SK-N-SH (cell line): ENCODE data around the gene CD300LF. TPM values are rescaled to one million over a fixed set of nuclear protein-coding genes. Genes with fewer than 3 reads are reported as not detected.

Experiments
- CTCF ChIA-PET: fragments of 300-600, 350-600 bp; formaldehyde crosslinking; extraction: SDS; loops from one replicate; lab custom pipeline; 2021; lab: Yijun Ruan, JAX
- POLR2A ChIA-PET: fragments of 350-600 bp; sonication (Branson Sonifier 250); formaldehyde crosslinking; extraction: SDS; loops from one replicate; lab custom pipeline; 2020; ENCODE audit warnings: antibody characterized with exemption, inconsistent platforms; lab: Yijun Ruan, JAX
- DNase-seq: peaks from one replicate; pipeline ENCODE4 v3.0.0; 2012
- H2AFZ ChIP-seq: fragments of 200-600 bp; sonication (generic); 2 replicates; pipeline ENCODE4 v1.8.1; 2016; ENCODE audit warnings: antibody characterized with exemption, mild to moderate bottlenecking, low read depth
- H3F3A ChIP-seq: fragments of 200-600 bp; sonication (generic); replicated peaks from 2 replicates; pipeline ENCODE3; 2016; ENCODE audit warnings: antibody characterized with exemption, mild to moderate bottlenecking; ENCODE audit not compliant: insufficient read depth
- H3K27ac ChIP-seq, 2 experiments: fragments of 200-500 bp in 1 of 2; fragments of 200-600 bp in 1 of 2; sonication (Bioruptor generic) in 1 of 2; sonication (generic), shearing (Covaris generic) in 1 of 2; 2 replicates each; pipeline versions ENCODE4 v1.5.1 to v1.6.1; 2014 to 2016; ENCODE audit warnings: low read depth in 2 of 2, inconsistent platforms in 1 of 2, low read length in 1 of 2, mild to moderate bottlenecking in 1 of 2, mixed read lengths in 1 of 2
- H3K27me3 ChIP-seq: fragments of 200-600 bp; sonication (generic), shearing (Covaris generic); 2 replicates; pipeline ENCODE4 v1.6.1; 2016; ENCODE audit warnings: mixed run types; ENCODE audit not compliant: insufficient read depth
- H3K36me3 ChIP-seq, 2 experiments: fragments of 200-500 bp in 1 of 2; fragments of 200-600 bp in 1 of 2; sonication (Bioruptor generic) in 1 of 2; sonication (generic) in 1 of 2; replicated peaks in 1 of 2; 2 replicates each; pipeline versions ENCODE3 to v1.5.1; 2014 to 2016; ENCODE audit warnings: low read length in 1 of 2, mild to moderate bottlenecking in 1 of 2; ENCODE audit not compliant: insufficient read depth in 2 of 2, control insufficient read depth in 1 of 2
- H3K4me1 ChIP-seq, 2 experiments: fragments of 200-500 bp in 1 of 2; fragments of 200-600 bp in 1 of 2; sonication (Bioruptor generic) in 1 of 2; sonication (generic), shearing (Covaris generic) in 1 of 2; 2 replicates each; pipeline versions ENCODE4 v1.5.1 to v1.6.1; 2014 to 2016; ENCODE audit warnings: low read depth in 1 of 2, low read length in 1 of 2, mixed run types in 1 of 2; ENCODE audit not compliant: insufficient read depth in 2 of 2, control insufficient read depth in 1 of 2
- H3K4me2 ChIP-seq: fragments of 200-600 bp; sonication (generic), shearing (Covaris generic); 2 replicates; pipeline ENCODE4 v1.6.1; 2017; ENCODE audit warnings: mixed run types
- H3K4me3 ChIP-seq, 2 experiments: fragments of 200-500 bp in 1 of 2; fragments of 200-600 bp in 1 of 2; sonication (Bioruptor generic) in 1 of 2; sonication (generic), shearing (Covaris generic) in 1 of 2; 2 replicates each; pipeline versions ENCODE4 v1.5.1 to v1.8.1; 2014 to 2016; ENCODE audit warnings: low read depth in 2 of 2, inconsistent platforms in 1 of 2, low read length in 1 of 2, mild to moderate bottlenecking in 1 of 2, mixed read lengths in 1 of 2, moderate library complexity in 1 of 2
- H3K79me2 ChIP-seq: fragments of 200-600 bp; sonication (generic); 2 replicates; pipeline ENCODE4 v1.8.1; 2017; ENCODE audit warnings: mild to moderate bottlenecking; ENCODE audit not compliant: insufficient read depth
- H3K9ac ChIP-seq: fragments of 200-600 bp; sonication (generic); 2 replicates; pipeline ENCODE4 v1.6.1; 2017; ENCODE audit warnings: mixed run types
- H3K9me2 ChIP-seq: fragments of 200-600 bp; sonication (generic); 2 replicates; pipeline ENCODE4 v1.6.1; 2017; ENCODE audit warnings: mixed run types
- H3K9me3 ChIP-seq: fragments of 200-600 bp; sonication (generic); 2 replicates; pipeline ENCODE4 v1.6.1; 2017; ENCODE audit warnings: mixed run types, mild to moderate bottlenecking, moderate library complexity
- H4K20me1 ChIP-seq: fragments of 200-600 bp; sonication (generic); 2 replicates; pipeline ENCODE4 v1.6.1; 2017; ENCODE audit warnings: mild to moderate bottlenecking, mixed run types; ENCODE audit not compliant: insufficient read depth
- CHD2 ChIP-seq: fragments of 150-350 bp; IDR thresholded peaks from 2 replicates; pipeline ENCODE4 v1.6.1; 2018; ENCODE audit warnings: low read length; ENCODE audit not compliant: partially characterized antibody
- EP300 ChIP-seq, 2 experiments: IDR thresholded peaks; 2 replicates each; pipeline versions ENCODE4 v1.4.0 to v1.6.1; 2012; ENCODE audit warnings: borderline replicate concordance in 1 of 2, low read depth in 1 of 2, low read length in 1 of 2
- FOXJ3 ChIP-seq: sonication (generic); formaldehyde crosslinking; IDR thresholded peaks from 2 replicates; pipeline ENCODE4 v1.5.1; 2020; ENCODE audit warnings: mild to moderate bottlenecking, missing genetic modification reagents
- FOXM1 ChIP-seq: IDR thresholded peaks from 2 replicates; pipeline ENCODE4 v1.4.0; 2012; ENCODE audit warnings: low read depth, mild to moderate bottlenecking
- GABPA ChIP-seq: IDR thresholded peaks from 2 replicates; pipeline ENCODE4 v1.4.0; 2012; ENCODE audit warnings: low read depth, mild to moderate bottlenecking
- MEF2A ChIP-seq: IDR thresholded peaks from 2 replicates; pipeline ENCODE4 v1.4.0; 2012; ENCODE audit warnings: low read depth, borderline replicate concordance
- NFIC ChIP-seq: IDR thresholded peaks from 2 replicates; pipeline ENCODE4 v1.4.0; 2012; ENCODE audit warnings: borderline replicate concordance
- POLR2AphosphoS5 ChIP-seq: IDR thresholded peaks from 2 replicates; pipeline ENCODE4 v1.6.1; 2012; ENCODE audit warnings: low read depth, low read length
- RAD21 ChIP-seq: IDR thresholded peaks from 2 replicates; pipeline ENCODE4 v1.6.1; 2012; ENCODE audit warnings: mild to moderate bottlenecking, low read length
- RCOR1 ChIP-seq: fragments of 150-350 bp; IDR thresholded peaks from 2 replicates; pipeline ENCODE4 v1.6.1; 2017; ENCODE audit warnings: antibody characterized with exemption, low read length
- RXRA ChIP-seq: IDR thresholded peaks from 2 replicates; pipeline ENCODE4 v1.4.0; 2012; ENCODE audit warnings: low read depth, mild to moderate bottlenecking, borderline replicate concordance
- SIN3A ChIP-seq: IDR thresholded peaks from 2 replicates; pipeline ENCODE4 v1.6.1; 2012; ENCODE audit warnings: low read depth, mild to moderate bottlenecking, low read length, moderate library complexity, borderline replicate concordance
- TAF1 ChIP-seq: IDR thresholded peaks from 2 replicates; pipeline ENCODE4 v1.6.1; 2012; ENCODE audit warnings: low read depth, mild to moderate bottlenecking, low read length, moderate library complexity, borderline replicate concordance
- TCF12 ChIP-seq: IDR thresholded peaks from 2 replicates; pipeline ENCODE4 v1.4.0; 2012
- USF2 ChIP-seq: fragments of 150-350 bp; IDR thresholded peaks from 2 replicates; pipeline ENCODE4 v1.6.1; 2017; ENCODE audit warnings: antibody characterized with exemption, low read length, low read depth, borderline replicate concordance
- YY1 ChIP-seq: IDR thresholded peaks from 2 replicates; pipeline ENCODE4 v1.4.0; 2012; ENCODE audit warnings: low read depth, mild to moderate bottlenecking
- WGBS: methylation state at CpG from one replicate; pipeline ENCODE4 v1.1.6; 2017; ENCODE audit warnings: low lambda C conversion rate; 5-methylcytosine and 5-hydroxymethylcytosine counted together
- polyA plus RNA-seq, 3 experiments: library from polyadenylated mRNA; depleted of rRNA; stranded (reverse); fragments of >200 nt; gene quantifications; 2 replicates each; pipeline ENCODE4 v1.2.3, GENCODE V29; 2012
- TF ChIP-seq, protein P1 (sequence below): IDR thresholded peaks from 2 replicates; pipeline ENCODE4 v1.6.1; 2012; ENCODE audit warnings: mild to moderate bottlenecking, low read depth, low read length, moderate library complexity
- TF ChIP-seq, protein P2 (sequence below): fragments of 200-600 bp; sonication (generic); IDR thresholded peaks from 2 replicates; pipeline ENCODE4 v1.6.1; 2017; ENCODE audit warnings: antibody characterized with exemption, mild to moderate bottlenecking, moderate library complexity
- TF ChIP-seq, protein P3 (sequence below): IDR thresholded peaks from 2 replicates; pipeline ENCODE4 v1.4.0; 2012; ENCODE audit warnings: low read depth, borderline replicate concordance
- TF ChIP-seq, protein P4 (sequence below): fragments of 150-350 bp; IDR thresholded peaks from 2 replicates; pipeline ENCODE4 v1.6.1; 2016; ENCODE audit warnings: mild to moderate bottlenecking, low read depth, low read length

Gene CD300LF
- polyA plus RNA-seq, 1 of the 3 experiments (the other 2 are of a cell fraction), result not detected

- TF ChIP-seq, protein P1, sequence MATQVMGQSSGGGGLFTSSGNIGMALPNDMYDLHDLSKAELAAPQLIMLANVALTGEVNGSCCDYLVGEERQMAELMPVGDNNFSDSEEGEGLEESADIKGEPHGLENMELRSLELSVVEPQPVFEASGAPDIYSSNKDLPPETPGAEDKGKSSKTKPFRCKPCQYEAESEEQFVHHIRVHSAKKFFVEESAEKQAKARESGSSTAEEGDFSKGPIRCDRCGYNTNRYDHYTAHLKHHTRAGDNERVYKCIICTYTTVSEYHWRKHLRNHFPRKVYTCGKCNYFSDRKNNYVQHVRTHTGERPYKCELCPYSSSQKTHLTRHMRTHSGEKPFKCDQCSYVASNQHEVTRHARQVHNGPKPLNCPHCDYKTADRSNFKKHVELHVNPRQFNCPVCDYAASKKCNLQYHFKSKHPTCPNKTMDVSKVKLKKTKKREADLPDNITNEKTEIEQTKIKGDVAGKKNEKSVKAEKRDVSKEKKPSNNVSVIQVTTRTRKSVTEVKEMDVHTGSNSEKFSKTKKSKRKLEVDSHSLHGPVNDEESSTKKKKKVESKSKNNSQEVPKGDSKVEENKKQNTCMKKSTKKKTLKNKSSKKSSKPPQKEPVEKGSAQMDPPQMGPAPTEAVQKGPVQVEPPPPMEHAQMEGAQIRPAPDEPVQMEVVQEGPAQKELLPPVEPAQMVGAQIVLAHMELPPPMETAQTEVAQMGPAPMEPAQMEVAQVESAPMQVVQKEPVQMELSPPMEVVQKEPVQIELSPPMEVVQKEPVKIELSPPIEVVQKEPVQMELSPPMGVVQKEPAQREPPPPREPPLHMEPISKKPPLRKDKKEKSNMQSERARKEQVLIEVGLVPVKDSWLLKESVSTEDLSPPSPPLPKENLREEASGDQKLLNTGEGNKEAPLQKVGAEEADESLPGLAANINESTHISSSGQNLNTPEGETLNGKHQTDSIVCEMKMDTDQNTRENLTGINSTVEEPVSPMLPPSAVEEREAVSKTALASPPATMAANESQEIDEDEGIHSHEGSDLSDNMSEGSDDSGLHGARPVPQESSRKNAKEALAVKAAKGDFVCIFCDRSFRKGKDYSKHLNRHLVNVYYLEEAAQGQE, result no peak
Observed at GRCh38 chr17:74750039-74750326, 37.3 kb upstream of the CD300LF start (continued).

DNA sequence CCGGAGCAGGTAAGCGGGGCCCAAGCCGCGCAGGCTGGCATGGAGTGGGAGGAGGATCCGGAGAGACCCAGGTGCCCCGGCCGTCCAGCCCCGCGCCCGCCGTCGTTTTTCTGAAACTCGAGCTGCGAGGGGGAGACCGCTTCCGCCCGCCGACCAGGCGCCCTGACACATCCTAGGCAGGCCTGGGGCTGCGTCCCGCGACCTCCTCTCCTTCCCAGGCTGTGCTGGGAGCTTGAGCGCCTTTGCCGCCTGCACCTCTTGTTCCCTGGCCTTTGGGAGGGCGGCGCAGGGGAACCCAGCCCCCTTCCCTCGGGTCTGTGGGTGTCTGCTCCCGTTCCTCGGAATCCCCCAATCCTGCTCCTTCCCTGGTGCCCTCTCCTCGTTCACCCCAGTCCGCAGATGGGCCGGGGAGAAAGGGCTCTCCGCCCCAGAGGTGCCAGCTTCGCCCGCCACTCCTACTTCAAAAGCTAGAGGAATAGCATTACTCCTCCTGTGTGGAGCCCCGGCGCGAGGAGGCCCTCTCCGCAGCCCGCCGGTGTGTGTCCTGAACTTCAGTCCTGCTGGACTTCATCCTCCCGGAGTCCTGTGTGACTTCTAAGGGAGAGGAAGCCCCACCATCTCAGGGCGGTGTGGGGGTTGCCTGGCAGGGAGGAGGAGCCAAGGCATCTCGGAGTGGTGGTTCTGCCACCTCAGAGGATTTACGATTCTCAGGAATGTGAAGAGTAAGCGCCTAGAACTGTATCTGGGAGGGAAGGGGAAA is 36.7 kb upstream of the CD300LF start:
- Histone ChIP-seq H3K4me1 (peaks cover 0 to 29% of the 10 kb centered on the region in 2 experiments; a peak in 1 of 4 replicates), H3K9me3 (no peaks in the 10 kb centered on the region), H3F3A (peaks cover 14% of the 10 kb centered on the region), H2AFZ (peak overlapping the region; percentile 94; the same call in 1 of the 2 replicates), H3K79me2 (peaks cover 16% of the 10 kb centered on the region), H3K4me2 (peak overlapping the region; percentile 99), H3K4me3 (peak overlapping the region; percentile 90 to 97), H3K36me3 (no peaks in the 10 kb centered on the region), H3K27me3 (no peaks in the 10 kb centered on the region), H4K20me1 (no peaks in the 10 kb centered on the region), H3K9me2 (no peaks in the 10 kb centered on the region), H3K27ac (peak overlapping the region in 1 of 2 experiments; percentile 77; a peak in 1 of 4 replicates), H3K9ac (peak overlapping the region; percentile 73)
- TF ChIP-seq NFIC (no peak), TCF12 (no peak), RXRA (no peak), YY1 (no peak), SIN3A (no peak), TAF1 (no peak), FOXJ3 (CRISPR knock-in tag) (no peak), USF2 (no peak), RCOR1 (no peak), POLR2AphosphoS5 (no peak), CHD2 (no peak), EP300 (IDR thresholded peaks at IDR 0.05; ENCODE audit: borderline replicate concordance in 1 of 2, low read depth in 1 of 2, low read length in 1 of 2) (no peak), GABPA (no peak), MEF2A (no peak), RAD21 (no peak), FOXM1 (no peak)
- TF ChIP-seq, protein P2, sequence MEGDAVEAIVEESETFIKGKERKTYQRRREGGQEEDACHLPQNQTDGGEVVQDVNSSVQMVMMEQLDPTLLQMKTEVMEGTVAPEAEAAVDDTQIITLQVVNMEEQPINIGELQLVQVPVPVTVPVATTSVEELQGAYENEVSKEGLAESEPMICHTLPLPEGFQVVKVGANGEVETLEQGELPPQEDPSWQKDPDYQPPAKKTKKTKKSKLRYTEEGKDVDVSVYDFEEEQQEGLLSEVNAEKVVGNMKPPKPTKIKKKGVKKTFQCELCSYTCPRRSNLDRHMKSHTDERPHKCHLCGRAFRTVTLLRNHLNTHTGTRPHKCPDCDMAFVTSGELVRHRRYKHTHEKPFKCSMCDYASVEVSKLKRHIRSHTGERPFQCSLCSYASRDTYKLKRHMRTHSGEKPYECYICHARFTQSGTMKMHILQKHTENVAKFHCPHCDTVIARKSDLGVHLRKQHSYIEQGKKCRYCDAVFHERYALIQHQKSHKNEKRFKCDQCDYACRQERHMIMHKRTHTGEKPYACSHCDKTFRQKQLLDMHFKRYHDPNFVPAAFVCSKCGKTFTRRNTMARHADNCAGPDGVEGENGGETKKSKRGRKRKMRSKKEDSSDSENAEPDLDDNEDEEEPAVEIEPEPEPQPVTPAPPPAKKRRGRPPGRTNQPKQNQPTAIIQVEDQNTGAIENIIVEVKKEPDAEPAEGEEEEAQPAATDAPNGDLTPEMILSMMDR, result no peak
- TF ChIP-seq, protein P3, sequence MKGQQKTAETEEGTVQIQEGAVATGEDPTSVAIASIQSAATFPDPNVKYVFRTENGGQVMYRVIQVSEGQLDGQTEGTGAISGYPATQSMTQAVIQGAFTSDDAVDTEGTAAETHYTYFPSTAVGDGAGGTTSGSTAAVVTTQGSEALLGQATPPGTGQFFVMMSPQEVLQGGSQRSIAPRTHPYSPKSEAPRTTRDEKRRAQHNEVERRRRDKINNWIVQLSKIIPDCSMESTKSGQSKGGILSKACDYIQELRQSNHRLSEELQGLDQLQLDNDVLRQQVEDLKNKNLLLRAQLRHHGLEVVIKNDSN, result no peak
- TF ChIP-seq, protein P4, sequence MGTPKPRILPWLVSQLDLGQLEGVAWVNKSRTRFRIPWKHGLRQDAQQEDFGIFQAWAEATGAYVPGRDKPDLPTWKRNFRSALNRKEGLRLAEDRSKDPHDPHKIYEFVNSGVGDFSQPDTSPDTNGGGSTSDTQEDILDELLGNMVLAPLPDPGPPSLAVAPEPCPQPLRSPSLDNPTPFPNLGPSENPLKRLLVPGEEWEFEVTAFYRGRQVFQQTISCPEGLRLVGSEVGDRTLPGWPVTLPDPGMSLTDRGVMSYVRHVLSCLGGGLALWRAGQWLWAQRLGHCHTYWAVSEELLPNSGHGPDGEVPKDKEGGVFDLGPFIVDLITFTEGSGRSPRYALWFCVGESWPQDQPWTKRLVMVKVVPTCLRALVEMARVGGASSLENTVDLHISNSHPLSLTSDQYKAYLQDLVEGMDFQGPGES, result no peak
- POLR2A ChIA-PET, result interaction anchor here (1.0 to 2.4 kb wide), 8 partner anchors 8 to 124 kb away, joined by 3 to 19 read pairs (median 5); partner anchors contain the start of gene NAT9
- 42% methylated on average over 34 of the region's 46 CpGs for WGBS
- DNase-seq, result peak; percentile 74
- CTCF ChIA-PET, result interaction anchor here (0.6 to 21.6 kb wide), 13 partner anchors 13 to 217 kb away, joined by 3 to 1361 read pairs (median 4); partner anchors contain the start of genes FDXR, GRIN2C, NAT9 and RAB37
